HepG2 (cell line): Measurements from ENCODE around the gene APC2. TPM values are rescaled to one million over a fixed set of nuclear protein-coding genes. Genes with fewer than 3 reads are reported as not detected.
A peak's percentile ranks its signal among the peaks of the same experiment; 100 is the strongest.

Source experiments
- ARHGAP35 ChIP-seq: sonication (generic); formaldehyde crosslinking; IDR thresholded peaks from 2 replicates; pipeline ENCODE4 v1.9.0; 2022; ENCODE audit warnings: mild to moderate bottlenecking, inconsistent platforms, moderate library complexity, missing genetic modification reagents, borderline replicate concordance
- FOSL1 ChIP-seq: sonication (generic); formaldehyde crosslinking; IDR thresholded peaks from 2 replicates; pipeline ENCODE4 v1.9.0; 2021; ENCODE audit warnings: missing genetic modification reagents, borderline replicate concordance
- FOXJ3 ChIP-seq: sonication (generic); formaldehyde crosslinking; IDR thresholded peaks from 2 replicates; pipeline ENCODE4 v1.4.0; 2020; ENCODE audit warnings: missing genetic modification reagents, mild to moderate bottlenecking, borderline replicate concordance
- FOXO4 ChIP-seq: sonication (generic); formaldehyde crosslinking; conservative IDR thresholded peaks from 2 replicates; pipeline ENCODE4 v1.8.1; 2023; ENCODE audit warnings: missing genetic modification reagents
- HDAC6 ChIP-seq: fragments of 200-600 bp; sonication (generic); IDR thresholded peaks from 2 replicates; pipeline ENCODE4 v1.7.0; 2017; ENCODE audit warnings: mild to moderate bottlenecking, antibody characterized with exemption, low read length, low read depth
- JUND ChIP-seq: sonication (generic); formaldehyde crosslinking; IDR thresholded peaks from 2 replicates; pipeline ENCODE4 v1.8.0; 2022; ENCODE audit warnings: mild to moderate bottlenecking, missing genetic modification reagents
- LCORL ChIP-seq, 2 experiments: fragments of 450-650 bp in 1 of 2; sonication (generic) in 1 of 2; formaldehyde crosslinking in 1 of 2; IDR thresholded peaks; 2 replicates each; pipeline versions ENCODE4 v1.5.0 to v1.6.1; 2017 to 2020; ENCODE audit warnings: antibody characterized with exemption in 1 of 2, missing genetic modification reagents in 1 of 2
- NFE2L1 ChIP-seq: sonication (generic); formaldehyde crosslinking; IDR thresholded peaks from 2 replicates; pipeline ENCODE4 v1.4.0; 2020; ENCODE audit warnings: missing genetic modification reagents, mild to moderate bottlenecking, borderline replicate concordance
- PAF1 ChIP-seq: IDR thresholded peaks from 2 replicates; pipeline ENCODE4 v1.6.1; 2016; ENCODE audit warnings: missing genetic modification reagents, missing compliant biosample characterization
- RAD51 ChIP-seq: fragments of 450-650 bp; IDR thresholded peaks from 2 replicates; pipeline ENCODE4 v1.6.1; 2016; ENCODE audit warnings: borderline replicate concordance
- RXRB ChIP-seq: IDR thresholded peaks from 2 replicates; pipeline ENCODE4 v1.6.1; 2016; ENCODE audit warnings: borderline replicate concordance, missing genetic modification reagents, missing compliant biosample characterization
- ZBTB7A ChIP-seq: sonication (generic); formaldehyde crosslinking; IDR thresholded peaks from 2 replicates; pipeline ENCODE4 v1.8.0; 2022; ENCODE audit warnings: mild to moderate bottlenecking, missing genetic modification reagents
- ZKSCAN8 ChIP-seq: IDR thresholded peaks from 2 replicates; pipeline ENCODE4 v1.6.1; 2016; ENCODE audit warnings: borderline replicate concordance, missing genetic modification reagents, missing compliant biosample characterization
- ZNF430 ChIP-seq: sonication (generic); formaldehyde crosslinking; IDR thresholded peaks from 2 replicates; pipeline ENCODE4 v1.9.0; 2021; ENCODE audit warnings: mild to moderate bottlenecking, missing genetic modification reagents
- ZNF552 ChIP-seq: sonication (generic); formaldehyde crosslinking; IDR thresholded peaks from 2 replicates; pipeline ENCODE4 v1.9.0; 2022; ENCODE audit warnings: missing genetic modification reagents, mild to moderate bottlenecking, borderline replicate concordance
- ZNF674 ChIP-seq: sonication (generic); formaldehyde crosslinking; IDR thresholded peaks from 2 replicates; pipeline ENCODE4 v1.5.0; 2020; ENCODE audit warnings: low read depth, mild to moderate bottlenecking, missing genetic modification reagents
- ZNF724P ChIP-seq: sonication (generic); formaldehyde crosslinking; IDR thresholded peaks from 2 replicates; pipeline ENCODE4 v1.8.0; 2022; ENCODE audit warnings: missing genetic modification reagents, borderline replicate concordance
- polyA plus RNA-seq, 8 experiments: library from polyadenylated mRNA; depleted of rRNA in 3 of 8; stranded (reverse) in 7 of 8; unstranded in 1 of 8; fragments of >200 nt; fragmentation: Illumina TruSeq in 4 of 8; extraction: Trizol in 4 of 8; gene quantifications; 2 replicates each; pipeline versions ENCODE4 v1.2.1 to v1.2.3, GENCODE V29; 2011 to 2016; ENCODE audit warnings: low read depth in 4 of 8, missing spikeins in 1 of 8, mixed read lengths in 1 of 8; ENCODE audit not compliant: insufficient read depth in 1 of 8
- total RNA-seq, 5 experiments: library from RNA; depleted of rRNA; stranded (reverse); fragments of >200 nt; fragmentation: Illumina TruSeq; extraction: Trizol; gene quantifications; 2 replicates each; pipeline ENCODE4 v1.2.3, GENCODE V29; 2016; ENCODE audit warnings: low read depth in 1 of 5
- TF ChIP-seq, protein P1 (sequence below): sonication (generic); formaldehyde crosslinking; IDR thresholded peaks from 2 replicates; pipeline ENCODE4 v1.5.1; 2020; ENCODE audit warnings: missing genetic modification reagents, mild to moderate bottlenecking, borderline replicate concordance
- TF ChIP-seq, protein P2 (sequence below): sonication (generic); formaldehyde crosslinking; IDR thresholded peaks from 2 replicates; pipeline ENCODE4 v1.4.0; 2020; ENCODE audit warnings: missing genetic modification reagents, low read depth, mild to moderate bottlenecking, borderline replicate concordance
- TF ChIP-seq, protein P3 (sequence below): sonication (generic); formaldehyde crosslinking; IDR thresholded peaks from 2 replicates; pipeline ENCODE4 v1.5.1; 2020; ENCODE audit warnings: missing genetic modification reagents, mild to moderate bottlenecking, borderline replicate concordance

APC2 gene
- total and polyA plus RNA-seq, 2 of the 13 experiments (the other 11 are each of a cell fraction or from before 2014, with no cell fraction given), result 0.08 to 0.22 TPM

GRCh38 chr19:1438035-1438932 is 11.6 kb upstream of the APC2 start, which contains the start of gene RPS15 (continued):
- TF ChIP-seq RXRB (CRISPR knock-in tag) (peak; percentile 83), ZBTB7A (no peak; the same call in none of the 2 replicates), ZNF552 (CRISPR knock-in tag) (peak; percentile 96), HDAC6 (no peak), FOSL1 (CRISPR knock-in tag) (no peak), ZNF430 (CRISPR knock-in tag) (peak; percentile 68), LCORL (IDR thresholded peaks at IDR 0.05) (peak; percentile 66; the same call in 1 of the 2 replicates), LCORL (CRISPR knock-in tag; IDR thresholded peaks at IDR 0.05) (peak; percentile 86), ZNF674 (0 out of 2 replicates have a peak, but pooled peaks have one; percentile 52), ZNF724P (CRISPR knock-in tag) (peak; percentile 34; the same call in 1 of the 2 replicates), FOXJ3 (CRISPR knock-in tag) (peak; percentile 73; the same call in 1 of the 2 replicates), NFE2L1 (CRISPR knock-in tag) (peak; percentile 67; the same call in 1 of the 2 replicates), PAF1 (CRISPR knock-in tag) (peak; percentile 67; the same call in 1 of the 2 replicates), ARHGAP35 (CRISPR knock-in tag) (peak; percentile 89; the same call in 1 of the 2 replicates), RAD51 (no peak), JUND (CRISPR knock-in tag) (peak; percentile 81), FOXO4 (no peak), ZKSCAN8 (CRISPR knock-in tag) (peak; percentile 99)
- TF ChIP-seq, protein P1, sequence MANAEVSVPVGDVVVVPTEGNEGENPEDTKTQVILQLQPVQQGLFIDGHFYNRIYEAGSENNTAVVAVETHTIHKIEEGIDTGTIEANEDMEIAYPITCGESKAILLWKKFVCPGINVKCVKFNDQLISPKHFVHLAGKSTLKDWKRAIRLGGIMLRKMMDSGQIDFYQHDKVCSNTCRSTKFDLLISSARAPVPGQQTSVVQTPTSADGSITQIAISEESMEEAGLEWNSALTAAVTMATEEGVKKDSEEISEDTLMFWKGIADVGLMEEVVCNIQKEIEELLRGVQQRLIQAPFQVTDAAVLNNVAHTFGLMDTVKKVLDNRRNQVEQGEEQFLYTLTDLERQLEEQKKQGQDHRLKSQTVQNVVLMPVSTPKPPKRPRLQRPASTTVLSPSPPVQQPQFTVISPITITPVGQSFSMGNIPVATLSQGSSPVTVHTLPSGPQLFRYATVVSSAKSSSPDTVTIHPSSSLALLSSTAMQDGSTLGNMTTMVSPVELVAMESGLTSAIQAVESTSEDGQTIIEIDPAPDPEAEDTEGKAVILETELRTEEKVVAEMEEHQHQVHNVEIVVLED (CRISPR knock-in tag), result peak; percentile 98
- TF ChIP-seq, protein P2, sequence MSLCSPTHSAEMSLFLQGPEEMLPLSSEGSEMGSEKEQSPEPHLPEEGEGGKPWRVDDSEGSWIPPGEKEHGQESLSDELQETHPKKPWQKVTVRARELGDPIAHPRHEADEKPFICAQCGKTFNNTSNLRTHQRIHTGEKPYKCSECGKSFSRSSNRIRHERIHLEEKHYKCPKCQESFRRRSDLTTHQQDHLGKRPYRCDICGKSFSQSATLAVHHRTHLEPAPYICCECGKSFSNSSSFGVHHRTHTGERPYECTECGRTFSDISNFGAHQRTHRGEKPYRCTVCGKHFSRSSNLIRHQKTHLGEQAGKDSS, result peak; percentile 70; the same call in 1 of the 2 replicates
- TF ChIP-seq, protein P3, sequence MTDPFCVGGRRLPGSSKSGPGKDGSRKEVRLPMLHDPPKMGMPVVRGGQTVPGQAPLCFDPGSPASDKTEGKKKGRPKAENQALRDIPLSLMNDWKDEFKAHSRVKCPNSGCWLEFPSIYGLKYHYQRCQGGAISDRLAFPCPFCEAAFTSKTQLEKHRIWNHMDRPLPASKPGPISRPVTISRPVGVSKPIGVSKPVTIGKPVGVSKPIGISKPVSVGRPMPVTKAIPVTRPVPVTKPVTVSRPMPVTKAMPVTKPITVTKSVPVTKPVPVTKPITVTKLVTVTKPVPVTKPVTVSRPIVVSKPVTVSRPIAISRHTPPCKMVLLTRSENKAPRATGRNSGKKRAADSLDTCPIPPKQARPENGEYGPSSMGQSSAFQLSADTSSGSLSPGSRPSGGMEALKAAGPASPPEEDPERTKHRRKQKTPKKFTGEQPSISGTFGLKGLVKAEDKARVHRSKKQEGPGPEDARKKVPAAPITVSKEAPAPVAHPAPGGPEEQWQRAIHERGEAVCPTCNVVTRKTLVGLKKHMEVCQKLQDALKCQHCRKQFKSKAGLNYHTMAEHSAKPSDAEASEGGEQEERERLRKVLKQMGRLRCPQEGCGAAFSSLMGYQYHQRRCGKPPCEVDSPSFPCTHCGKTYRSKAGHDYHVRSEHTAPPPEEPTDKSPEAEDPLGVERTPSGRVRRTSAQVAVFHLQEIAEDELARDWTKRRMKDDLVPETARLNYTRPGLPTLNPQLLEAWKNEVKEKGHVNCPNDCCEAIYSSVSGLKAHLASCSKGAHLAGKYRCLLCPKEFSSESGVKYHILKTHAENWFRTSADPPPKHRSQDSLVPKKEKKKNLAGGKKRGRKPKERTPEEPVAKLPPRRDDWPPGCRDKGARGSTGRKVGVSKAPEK, result peak; percentile 93; the same call in 1 of the 2 replicates
